Neuronal stem cell (in vitro differentiated cells): Measurements from ENCODE around the gene DYNAP. TPM values are rescaled to one million over a fixed set of nuclear protein-coding genes. Genes with fewer than 3 reads are reported as not detected.

ENCODE experiments used
- DNase-seq: peaks from one replicate; pipeline ENCODE4 v3.0.0-alpha.2; 2013; ENCODE audit warnings: low spot score
- H2AFZ ChIP-seq: one replicate; pipeline ENCODE4 v1.6.1; 2013; ENCODE audit warnings: mild to moderate bottlenecking, low read length, inconsistent platforms
- H2AK5ac ChIP-seq: 2 replicates; pipeline ENCODE4 v1.6.1; 2013; ENCODE audit warnings: low read depth, mild to moderate bottlenecking, inconsistent platforms, low read length, moderate library complexity, mixed read lengths
- H2BK120ac ChIP-seq: 2 replicates; pipeline ENCODE4 v1.6.1; 2013; ENCODE audit warnings: low read depth, mild to moderate bottlenecking, inconsistent platforms, low read length, moderate library complexity, mixed read lengths
- H2BK12ac ChIP-seq: one replicate; pipeline ENCODE4 v1.6.1; 2013; ENCODE audit warnings: low read length, inconsistent platforms
- H2BK15ac ChIP-seq: 2 replicates; pipeline ENCODE4 v1.6.1; 2013; ENCODE audit warnings: mild to moderate bottlenecking, low read length, inconsistent platforms, mixed read lengths
- H2BK5ac ChIP-seq: one replicate; pipeline ENCODE4 v1.6.1; 2013; ENCODE audit warnings: inconsistent platforms, mild to moderate bottlenecking, low read length, moderate library complexity
- H3K14ac ChIP-seq: one replicate; pipeline ENCODE4 v1.6.1; 2013; ENCODE audit warnings: low read length, inconsistent platforms
- H3K18ac ChIP-seq: 2 replicates; pipeline ENCODE4 v1.6.1; 2013; ENCODE audit warnings: low read length, inconsistent platforms
- H3K23ac ChIP-seq: 2 replicates; pipeline ENCODE4 v1.6.1; 2013; ENCODE audit warnings: low read depth, mild to moderate bottlenecking, mixed read lengths, low read length, inconsistent platforms; ENCODE audit not compliant: poor library complexity
- H3K27ac ChIP-seq: replicated peaks from 3 replicates; pipeline ENCODE4 v1.5.1; 2013; ENCODE audit warnings: low read length, inconsistent platforms
- H3K27me3 ChIP-seq, 3 experiments: 2 replicates each; pipeline ENCODE4 v1.6.1; 2013; ENCODE audit warnings: low read length in 3 of 3, mild to moderate bottlenecking in 2 of 3, inconsistent platforms in 1 of 3, low read depth in 1 of 3, mixed read lengths in 1 of 3, moderate library complexity in 1 of 3; ENCODE audit not compliant: control insufficient read depth in 3 of 3, insufficient read depth in 3 of 3
- H3K36me3 ChIP-seq, 2 donors: replicated peaks in 1 of 2; 2 replicates each; pipeline ENCODE4 v1.6.1; 2013; ENCODE audit warnings: low read length in 2 of 2; ENCODE audit not compliant: control insufficient read depth in 2 of 2, insufficient read depth in 2 of 2
- H3K4ac ChIP-seq: 2 replicates; pipeline ENCODE4 v1.6.1; 2013; ENCODE audit warnings: inconsistent platforms, mild to moderate bottlenecking, low read length, moderate library complexity
- H3K4me1 ChIP-seq, 2 donors: 1 replicate in 1 of 2; 2 replicates in 1 of 2; pipeline ENCODE4 v1.6.1; 2013; ENCODE audit warnings: low read length in 2 of 2, low read depth in 1 of 2; ENCODE audit not compliant: control insufficient read depth in 2 of 2, insufficient read depth in 1 of 2
- H3K4me2 ChIP-seq: one replicate; pipeline ENCODE4 v1.6.1; 2013; ENCODE audit warnings: mild to moderate bottlenecking, low read length, inconsistent platforms; ENCODE audit not compliant: insufficient read depth, poor library complexity, severe bottlenecking
- H3K4me3 ChIP-seq, 2 donors: 2 replicates each; pipeline ENCODE4 v1.5.1; 2013; ENCODE audit warnings: low read length in 2 of 2, mild to moderate bottlenecking in 2 of 2, inconsistent platforms in 1 of 2, moderate library complexity in 1 of 2
- H3K79me1 ChIP-seq: one replicate; pipeline ENCODE4 v1.6.1; 2013; ENCODE audit warnings: low read depth, mild to moderate bottlenecking, inconsistent platforms, low read length, moderate library complexity
- H3K9ac ChIP-seq: one replicate; pipeline ENCODE4 v1.6.1; 2013; ENCODE audit warnings: mild to moderate bottlenecking, low read depth, low read length, inconsistent platforms; ENCODE audit not compliant: poor library complexity
- H3K9me3 ChIP-seq, 2 donors: replicated peaks in 1 of 2; 2 replicates each; pipeline versions ENCODE3 to v1.6.1; 2013; ENCODE audit warnings: low read length in 2 of 2, mild to moderate bottlenecking in 2 of 2, inconsistent platforms in 1 of 2, low read depth in 1 of 2, mixed read lengths in 1 of 2, moderate library complexity in 1 of 2; ENCODE audit not compliant: control insufficient read depth in 2 of 2, insufficient read depth in 1 of 2
- H4K8ac ChIP-seq: one replicate; pipeline ENCODE4 v1.6.1; 2013; ENCODE audit warnings: low read depth, mild to moderate bottlenecking, inconsistent platforms, low read length, moderate library complexity
- H4K91ac ChIP-seq: one replicate; pipeline ENCODE4 v1.6.1; 2013; ENCODE audit warnings: low read length, low read depth, mild to moderate bottlenecking, inconsistent platforms; ENCODE audit not compliant: poor library complexity
- WGBS, 2 donors: extraction: QIAGEN DNeasy Blood & Tissue Kit; methylation state at CpG; one replicate each; pipeline ENCODE4 v1.1.7; 2013; ENCODE audit warnings: missing lambda C conversion rate in 2 of 2, mixed read lengths in 1 of 2; ENCODE audit not compliant: insufficient read length in 2 of 2, insufficient replicate concordance in 1 of 2; ENCODE audit errors: extremely low coverage in 2 of 2; 5-methylcytosine and 5-hydroxymethylcytosine counted together
- polyA plus RNA-seq, 2 experiments: library from polyadenylated mRNA; stranded (reverse); fragments of 200-250 nt; gene quantifications; one replicate each; pipeline ENCODE4 v1.2.3, GENCODE V29; 2013

Gene DYNAP, protein sequence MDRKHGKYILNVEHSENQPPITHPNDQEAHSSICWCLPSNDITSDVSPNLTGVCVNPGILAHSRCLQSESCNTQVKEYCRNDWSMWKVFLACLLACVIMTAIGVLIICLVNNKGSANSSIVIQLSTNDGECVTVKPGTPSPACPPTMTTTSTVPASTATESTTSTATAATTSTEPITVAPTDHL
- not detected for polyA plus RNA-seq (2013, experiment 1 of 2)
- 0.04 TPM for polyA plus RNA-seq (2013, experiment 2 of 2)

DNA sequence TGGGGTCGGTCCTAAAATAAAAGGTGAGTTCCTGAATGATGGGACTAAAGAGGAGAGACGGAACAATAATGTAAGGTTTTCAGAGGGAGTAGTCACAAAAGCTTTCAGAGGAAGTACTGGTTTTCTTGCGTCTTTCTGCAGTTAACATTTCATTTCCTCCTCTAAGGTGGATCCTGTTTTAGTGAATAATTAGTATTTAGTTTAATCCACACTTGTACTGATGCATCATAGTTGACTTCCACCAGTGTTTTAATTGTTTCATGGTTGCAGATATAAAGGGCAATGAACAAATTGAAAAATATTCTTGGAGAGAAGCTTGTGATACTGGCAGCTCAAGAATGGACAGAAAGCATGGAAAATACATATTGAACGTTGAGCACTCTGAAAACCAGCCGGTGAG lies at the start of gene DYNAP:
TSS of gene DYNAP (plus strand) at position 301 of the 400 bp plus-strand sequence. CDS start at position 339, 38 bp downstream.
- Histone ChIP-seq H3K4me3 (no peak within 1 kb of the TSS), H3K4me2 (no peak within 1 kb of the TSS), H3K9ac (no peak within 1 kb of the TSS), H4K8ac (no peak within 1 kb of the TSS), H4K91ac (no peak within 1 kb of the TSS), H3K23ac (no peak within 1 kb of the TSS), H3K9me3 (no peaks in the 10 kb centered on the region), H3K36me3 (no peaks in the 10 kb centered on the region), H2BK15ac (no peak within 1 kb of the TSS), H2BK120ac (no peak within 1 kb of the TSS), H3K27ac (no peak within 1 kb of the TSS), H3K79me1 (no peaks in the 10 kb centered on the region), H2BK12ac (no peak within 1 kb of the TSS), H2AFZ (no peak within 1 kb of the TSS), H2AK5ac (no peak within 1 kb of the TSS), H3K14ac (no peak within 1 kb of the TSS), H3K4me1 (no peaks in the 10 kb centered on the region), H3K27me3 (no peaks in the 10 kb centered on the region), H2BK5ac (no peak within 1 kb of the TSS), H3K4ac (no peak within 1 kb of the TSS), H3K18ac (no peak within 1 kb of the TSS)
- no peak for DNase-seq
- no CpG with 5 or more reads among the region's 5 CpGs for whole genome bisulfite sequencing, 2 donors

DNA sequence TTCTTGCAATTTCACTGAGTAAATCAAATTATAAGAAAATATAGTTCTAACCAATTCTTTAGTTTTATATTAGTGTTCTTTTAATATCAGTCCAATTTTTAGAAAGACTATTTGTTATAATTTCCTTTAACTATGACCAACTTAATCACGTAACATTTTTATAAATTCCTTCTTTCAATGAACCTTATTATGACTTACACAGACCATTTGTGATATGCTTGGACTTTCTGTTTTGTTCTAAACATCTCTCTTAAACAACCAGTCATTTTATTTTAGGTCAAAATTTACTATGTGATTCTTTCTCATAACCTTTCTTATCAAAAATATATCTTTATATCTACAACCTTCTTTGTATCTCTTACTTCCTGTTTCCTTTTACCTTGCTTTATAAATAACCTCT lies 39.5 kb upstream of the DYNAP start:
- Histone ChIP-seq H2AFZ (no peak overlapping the region), H3K4me3 (no peak overlapping the region), H3K23ac (no peak overlapping the region), H3K4ac (no peak overlapping the region), H3K36me3 (no peaks in the 10 kb centered on the region), H3K14ac (no peak overlapping the region), H2BK12ac (no peak overlapping the region), H2AK5ac (no peak overlapping the region), H2BK120ac (no peak overlapping the region), H4K91ac (no peak overlapping the region), H3K4me1 (no peaks in the 10 kb centered on the region), H3K9ac (no peak overlapping the region), H2BK15ac (no peak overlapping the region), H4K8ac (no peak overlapping the region), H3K79me1 (no peaks in the 10 kb centered on the region), H3K9me3 (peaks cover 0 to 4% of the 10 kb centered on the region in 2 donors), H3K4me2 (no peak overlapping the region), H3K27ac (no peak overlapping the region), H3K18ac (no peak overlapping the region), H3K27me3 (peaks cover 0 to 2% (median 0%) of the 10 kb centered on the region in 3 experiments), H2BK5ac (no peak overlapping the region)
- no CpG with 5 or more reads among the region's 1 CpG for WGBS, 2 donors
- DNase-seq, result peak; percentile 9

DNA sequence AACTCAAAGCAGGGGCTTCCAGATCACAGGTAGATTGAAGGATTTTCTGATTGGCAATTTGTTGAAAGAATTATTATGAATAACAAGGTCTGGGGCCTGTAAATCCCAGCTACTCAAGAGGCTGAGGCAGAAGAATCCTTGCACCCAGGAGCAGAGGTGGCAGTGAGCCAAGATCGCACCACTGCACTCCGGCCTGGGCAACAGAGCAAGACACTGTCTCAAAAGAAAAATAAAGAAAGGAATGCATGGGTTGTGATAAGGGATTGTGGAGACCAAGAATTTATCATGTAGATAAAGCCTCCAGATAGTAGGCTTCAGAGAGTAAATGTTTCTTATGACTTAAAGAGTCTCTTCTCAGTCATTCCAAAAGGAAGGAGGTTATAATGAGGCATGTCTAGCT lies 35.8 kb upstream of the DYNAP start:
- no peak overlapping the region for H2BK5ac ChIP-seq
- H3K9ac ChIP-seq, result no peak overlapping the region
- no peak overlapping the region for H3K18ac ChIP-seq
- WGBS, 2 donors, result no CpG with 5 or more reads among the region's 2 CpGs
- no peaks in the 10 kb centered on the region for H3K4me1 ChIP-seq
- no peak for DNase-seq
- H2BK12ac ChIP-seq, result no peak overlapping the region
- no peak overlapping the region for H2AK5ac ChIP-seq
- H4K91ac ChIP-seq, result no peak overlapping the region
- H3K27ac ChIP-seq, result no peak overlapping the region
- no peak overlapping the region for H3K14ac ChIP-seq
- H4K8ac ChIP-seq, result no peak overlapping the region
- peaks cover 0 to 4% of the 10 kb centered on the region in 2 donors for H3K9me3 ChIP-seq
- H3K27me3 ChIP-seq, result no peaks in the 10 kb centered on the region
- H3K23ac ChIP-seq, result no peak overlapping the region
- H3K4me2 ChIP-seq, result no peak overlapping the region
- H2BK120ac ChIP-seq, result no peak overlapping the region
- no peak overlapping the region for H2BK15ac ChIP-seq
- H3K4ac ChIP-seq, result no peak overlapping the region
- no peak overlapping the region for H2AFZ ChIP-seq
- peaks cover 2% of the 10 kb centered on the region for H3K79me1 ChIP-seq
- no peaks in the 10 kb centered on the region for H3K36me3 ChIP-seq
- H3K4me3 ChIP-seq, result no peak overlapping the region

DNA sequence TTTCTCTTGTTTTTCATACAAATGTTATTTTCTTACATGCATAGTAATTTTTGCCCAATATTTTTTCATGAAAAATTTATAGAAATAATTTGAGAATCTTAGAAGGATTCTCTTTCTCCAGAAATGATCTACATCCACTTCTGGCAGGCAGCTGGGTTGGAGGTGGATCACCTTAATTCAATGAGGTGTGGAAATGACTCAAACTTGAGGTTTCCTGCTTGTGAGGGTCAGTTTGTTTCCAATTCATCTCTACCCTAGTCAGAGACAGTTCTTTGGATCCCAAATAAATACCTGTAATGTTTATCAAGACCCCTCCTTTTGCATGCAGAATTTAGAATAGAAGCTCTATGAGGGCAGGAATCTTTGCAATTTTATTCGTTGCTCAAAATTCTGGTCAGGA lies 35.0 kb upstream of the DYNAP start:
- Histone ChIP-seq H3K4me2 (no peak overlapping the region), H3K9ac (no peak overlapping the region), H2BK5ac (no peak overlapping the region), H2AK5ac (no peak overlapping the region), H3K9me3 (peaks cover 0 to 4% of the 10 kb centered on the region in 2 donors), H2BK15ac (no peak overlapping the region), H4K8ac (no peak overlapping the region), H2BK120ac (no peak overlapping the region), H2AFZ (no peak overlapping the region), H3K18ac (no peak overlapping the region), H3K4me3 (no peak overlapping the region), H3K79me1 (peaks cover 2% of the 10 kb centered on the region), H3K27ac (no peak overlapping the region), H3K27me3 (no peaks in the 10 kb centered on the region), H3K36me3 (no peaks in the 10 kb centered on the region), H3K4ac (no peak overlapping the region), H2BK12ac (no peak overlapping the region), H3K4me1 (no peaks in the 10 kb centered on the region), H4K91ac (no peak overlapping the region), H3K23ac (no peak overlapping the region), H3K14ac (no peak overlapping the region)
- no CpG with 5 or more reads among the region's 1 CpG for WGBS, 2 donors
- no peak for DNase-seq
